K562 (cell line): ENCODE data around the gene PLAC9. TPM values are rescaled to one million over a fixed set of nuclear protein-coding genes. Genes with fewer than 3 reads are reported as not detected.
A peak's percentile ranks its signal among the peaks of the same experiment; 100 is the strongest.

Source experiments
- ATAC-seq: fragments of 200-7000 bp; cut with Tn5 transposase; 3 replicates; pipeline ENCODE4 v1.9.1; 2020; ENCODE audit warnings: moderate library complexity
- BruUV-seq: library from RNA; stranded (reverse); fragments of 400-500 nt; replicated peaks from 2 replicates; lab custom pipeline; 2021; lab: Mats Ljungman, UMichigan
- CTCF ChIA-PET: fragments of 300-600 bp; formaldehyde crosslinking; extraction: SDS; loops from one replicate; lab custom pipeline; 2021; ENCODE audit warnings: low intra/inter-chr PET ratio; lab: Yijun Ruan, JAX
- POLR2A ChIA-PET: fragments of 300-600, 350-650 bp; sonication (Branson Sonifier 250); formaldehyde crosslinking; extraction: SDS; loops from one replicate; lab custom pipeline; 2021; ENCODE audit warnings: antibody characterized with exemption, inconsistent platforms; lab: Yijun Ruan, JAX
- DNase-seq, 4 experiments: peaks; one replicate each; pipeline versions ENCODE4 v3.0.0 to v3.0.0-alpha.2; 2011 to 2018; ENCODE audit warnings: low spot score in 3 of 4, mixed read lengths in 3 of 4; ENCODE audit errors: extremely low read depth in 1 of 4
- FAIRE-seq: peaks from 2 replicates; lab custom pipeline; 2011; peaks lifted over from hg19 to GRCh38; lab: Jason Lieb, UNC
- H2AFZ ChIP-seq: 2 replicates; pipeline ENCODE4 v1.6.0; 2011; ENCODE audit warnings: low read depth, low read length, control low read depth, inconsistent platforms
- H3K27ac ChIP-seq: fragments of 200-600 bp; 3 replicates; pipeline ENCODE4 v1.8.0; 2011; ENCODE audit warnings: low read depth, mild to moderate bottlenecking, control low read depth, inconsistent platforms, low read length, moderate library complexity, mixed read lengths; ENCODE audit errors: extremely low read depth
- H3K27me3 ChIP-seq, 2 experiments: fragments of 300-600 bp in 1 of 2; 2 replicates in 1 of 2; 3 replicates in 1 of 2; pipeline versions ENCODE4 v1.6.0 to v1.8.0; 2011; ENCODE audit warnings: inconsistent platforms in 2 of 2, low read length in 2 of 2, mild to moderate bottlenecking in 1 of 2, mixed read lengths in 1 of 2, moderate library complexity in 1 of 2; ENCODE audit not compliant: control insufficient read depth in 2 of 2, insufficient read depth in 2 of 2
- H3K36me3 ChIP-seq: fragments of 300-600 bp; 3 replicates; pipeline ENCODE4 v1.8.0; 2011; ENCODE audit warnings: mild to moderate bottlenecking, low read length, inconsistent platforms; ENCODE audit not compliant: control insufficient read depth, insufficient read depth
- H3K4me1 ChIP-seq, 2 experiments: fragments of 200-600 bp in 1 of 2; replicated peaks in 1 of 2; 2 replicates in 1 of 2; 3 replicates in 1 of 2; pipeline versions ENCODE4 v1.5.1 to v1.8.0; 2011; ENCODE audit warnings: inconsistent platforms in 2 of 2, low read length in 2 of 2, mild to moderate bottlenecking in 1 of 2, mixed read lengths in 1 of 2, moderate library complexity in 1 of 2; ENCODE audit not compliant: control insufficient read depth in 2 of 2, insufficient read depth in 2 of 2
- H3K4me2 ChIP-seq: 2 replicates; pipeline ENCODE4 v1.6.1; 2011; ENCODE audit warnings: low read length, control low read depth, inconsistent platforms, mixed read lengths; ENCODE audit not compliant: insufficient read depth
- H3K4me3 ChIP-seq: fragments of 200-600 bp; sonication (generic), shearing (Covaris generic); 2 replicates; pipeline ENCODE4 v1.5.1; 2016; ENCODE audit warnings: control low read depth, inconsistent platforms
- H3K79me2 ChIP-seq: fragments of 200-600 bp; 3 replicates; pipeline ENCODE4 v1.8.0; 2011; ENCODE audit warnings: low read length, inconsistent platforms; ENCODE audit not compliant: control insufficient read depth, insufficient read depth
- H3K9ac ChIP-seq, 2 experiments: 2 replicates each; pipeline versions ENCODE4 v1.6.0 to v1.6.1; 2011; ENCODE audit warnings: low read depth in 2 of 2, low read length in 2 of 2, control low read depth in 1 of 2, inconsistent platforms in 1 of 2, mild to moderate bottlenecking in 1 of 2, mixed read lengths in 1 of 2; ENCODE audit not compliant: insufficient read depth in 1 of 2
- H3K9me1 ChIP-seq: one replicate; pipeline ENCODE4 v1.6.0; 2011; ENCODE audit warnings: inconsistent platforms, mild to moderate bottlenecking, low read length, moderate library complexity; ENCODE audit not compliant: control insufficient read depth, insufficient read depth
- H3K9me3 ChIP-seq: replicated peaks from 2 replicates; pipeline ENCODE4 v1.5.1; 2011; ENCODE audit warnings: low read depth, low read length, inconsistent platforms; ENCODE audit not compliant: control insufficient read depth, insufficient read depth
- H4K20me1 ChIP-seq: replicated peaks from 2 replicates; pipeline ENCODE4 v1.6.1; 2011; ENCODE audit warnings: low read length, inconsistent platforms, mixed read lengths; ENCODE audit not compliant: control insufficient read depth, insufficient read depth
- RBM39 ChIP-seq: fragments of 200-400 bp; formaldehyde crosslinking; optimal IDR thresholded peaks from 2 replicates; pipeline ENCODE3; 2018; ENCODE audit warnings: low read depth, low read length
- ZNF584 ChIP-seq: fragments of 200-800 bp; sonication (Bioruptor generic); IDR thresholded peaks from 2 replicates; pipeline ENCODE4 v1.6.1; 2016; ENCODE audit warnings: low read depth, mild to moderate bottlenecking, missing genetic modification characterization, missing compliant biosample characterization
- WGBS: fragments of 100-300 bp; shearing (Covaris generic); methylation state at CpG from one replicate; pipeline ENCODE4 v1.1.6; 2016; ENCODE audit warnings: low coverage, mixed read lengths; ENCODE audit not compliant: insufficient coverage; ENCODE audit errors: missing lambda C conversion rate; 5-methylcytosine and 5-hydroxymethylcytosine counted together
- in situ Hi-C: fragments of 300-500 bp; cut with MboI; formaldehyde crosslinking; loops from 4 replicates; pipeline ENCODE4 v1.15.0; 2018; ENCODE audit warnings: inconsistent platforms, mixed read lengths
- intact Hi-C: fragments of 100-400 bp; cut with micrococcal nuclease; formaldehyde crosslinking; loops from 2 replicates; pipeline ENCODE4 v1.14.2; 2022
- polyA plus RNA-seq, 8 experiments: library from polyadenylated mRNA; depleted of rRNA in 4 of 8; stranded (reverse) in 5 of 8; unstranded in 3 of 8; fragments of >200 nt; fragmentation: Nextera tagmentation in 2 of 8; fragmentation: Illumina TruSeq in 1 of 8; extraction: Ambion mirVana in 2 of 8; extraction: Trizol in 1 of 8; gene quantifications; 2 replicates each; pipeline versions ENCODE4 v1.2.1 to v1.2.3, GENCODE V29; 2011 to 2014; ENCODE audit warnings: inconsistent platforms in 1 of 8, missing spikeins in 1 of 8
- total RNA-seq, 7 experiments: library from RNA; depleted of rRNA in 6 of 7; stranded (reverse); fragments of >200 nt in 6 of 7; fragmentation: Illumina TruSeq in 2 of 7; extraction: Trizol in 2 of 7; gene quantifications; 2 replicates each; pipeline versions ENCODE4 v1.2.1 to v1.2.3, GENCODE V29; 2011 to 2021; ENCODE audit warnings: low replicate concordance in 1 of 7

The PLAC9 gene
- total and polyA plus RNA-seq, 9 of the 15 experiments (the other 6 are each of a cell fraction or from before 2014, with no cell fraction given) = not detected

- CTCF ChIA-PET = no interaction called here
- WGBS = 89% methylated on average over 2 of the region's 2 CpGs
- FAIRE-seq = no peak
- Histone ChIP-seq H2AFZ (no peak overlapping the region), H3K79me2 (peaks cover 92% of the 10 kb centered on the region), H3K9me3 (no peaks in the 10 kb centered on the region), H3K4me2 (no peak overlapping the region), H3K4me3 (no peak overlapping the region), H4K20me1 (peaks cover 15% of the 10 kb centered on the region), H3K36me3 (peaks cover 24% of the 10 kb centered on the region; the same call in 2 of the 3 replicates), H3K27ac (peak overlapping the region; percentile 64; the same call in 2 of the 3 replicates), H3K4me1 (peaks cover 31 to 37% of the 10 kb centered on the region in 2 experiments)
- in situ Hi-C loops (no loop called here), intact Hi-C loops (no loop called here)
- no TSS peak for BruUV-seq
- DNase-seq = no peak
- POLR2A ChIA-PET = interaction anchor here (0.7 to 2.8 kb wide), 8 partner anchors 10 to 1157 kb away, joined by 3 to 26 read pairs (median 6); no protein-coding TSS in a partner anchor
- no peak for ATAC-seq
- TF ChIP-seq ZNF584 (CRISPR knock-in tag) = 0 out of 2 replicates have a peak, but pooled peaks have one; percentile 5
- TF ChIP-seq RBM39 = no peak
- TF ChIP-seq, all 486 proteins: peak for 1
- Histone ChIP-seq H3K9me1 (no peaks in the 10 kb centered on the region), H3K27me3 (no peaks in the 10 kb centered on the region), H3K9ac (peak overlapping the region in 1 of 2 experiments; percentile 77; a peak in 1 of 4 replicates)
Measured at GRCh38 chr10:80187060-80187459, 54.5 kb downstream of the PLAC9 start.
